ENCODE results near the gene TSPAN18.

DNA sequence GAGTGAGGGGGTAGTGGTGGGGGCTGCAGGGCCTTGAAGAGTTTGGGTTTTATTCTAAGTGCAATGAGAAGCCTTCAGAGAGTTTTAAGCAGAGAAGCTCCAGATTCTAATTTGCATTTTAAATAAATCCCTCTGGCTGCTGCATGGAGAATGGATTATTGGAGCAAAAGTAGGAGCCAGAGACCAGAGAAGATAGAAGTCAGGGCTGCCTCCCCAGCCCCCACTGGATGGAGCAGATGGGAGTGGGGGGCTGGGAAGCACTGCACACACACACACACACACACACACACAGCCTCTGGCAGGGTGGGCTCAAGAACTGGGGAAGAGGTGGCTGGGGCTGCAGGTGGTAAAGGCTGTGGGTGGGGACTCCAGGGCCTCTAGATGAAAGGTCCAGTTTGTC lies 75.6 kb downstream of the TSPAN18 start:
- no peak for TF ChIP-seq EP300 (IDR thresholded peaks at IDR 0.05)
- TF ChIP-seq, protein P1, sequence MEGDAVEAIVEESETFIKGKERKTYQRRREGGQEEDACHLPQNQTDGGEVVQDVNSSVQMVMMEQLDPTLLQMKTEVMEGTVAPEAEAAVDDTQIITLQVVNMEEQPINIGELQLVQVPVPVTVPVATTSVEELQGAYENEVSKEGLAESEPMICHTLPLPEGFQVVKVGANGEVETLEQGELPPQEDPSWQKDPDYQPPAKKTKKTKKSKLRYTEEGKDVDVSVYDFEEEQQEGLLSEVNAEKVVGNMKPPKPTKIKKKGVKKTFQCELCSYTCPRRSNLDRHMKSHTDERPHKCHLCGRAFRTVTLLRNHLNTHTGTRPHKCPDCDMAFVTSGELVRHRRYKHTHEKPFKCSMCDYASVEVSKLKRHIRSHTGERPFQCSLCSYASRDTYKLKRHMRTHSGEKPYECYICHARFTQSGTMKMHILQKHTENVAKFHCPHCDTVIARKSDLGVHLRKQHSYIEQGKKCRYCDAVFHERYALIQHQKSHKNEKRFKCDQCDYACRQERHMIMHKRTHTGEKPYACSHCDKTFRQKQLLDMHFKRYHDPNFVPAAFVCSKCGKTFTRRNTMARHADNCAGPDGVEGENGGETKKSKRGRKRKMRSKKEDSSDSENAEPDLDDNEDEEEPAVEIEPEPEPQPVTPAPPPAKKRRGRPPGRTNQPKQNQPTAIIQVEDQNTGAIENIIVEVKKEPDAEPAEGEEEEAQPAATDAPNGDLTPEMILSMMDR (IDR thresholded peaks at IDR 0.05), result no peak

Data from ovary (tissue), 3 donors.